ENCODE measurements around the gene MPRIP. TPM values are rescaled to one million over a fixed set of nuclear protein-coding genes. Genes with fewer than 3 reads are reported as not detected.

MPRIP gene
- total RNA-seq, 1 experiment from 2014 or later, result 132 TPM

- WGBS (ENCODE audit: extremely low coverage, insufficient read length, low lambda C conversion rate), result no CpG with 5 or more reads among the region's 5 CpGs
- Histone ChIP-seq H4K20me1 (ENCODE audit: control insufficient read depth, insufficient read depth, insufficient read length) (no peaks in the 10 kb centered on the region), H3K14ac (ENCODE audit: insufficient read depth, low read length) (no peak overlapping the region), H2AFZ (ENCODE audit: low read length) (no peak overlapping the region), H3K23ac (ENCODE audit: insufficient read length, low read depth, low read length) (no peak overlapping the region), H3T11ph (ENCODE audit: low read length) (no peak overlapping the region), H3K9ac (ENCODE audit: extremely low read depth, insufficient read length, low read length) (no peak overlapping the region), H2BK120ac (ENCODE audit: low read depth, low read length, poor library complexity, severe bottlenecking) (no peak overlapping the region), H3K23me2 (ENCODE audit: insufficient read length, low read depth, low read length, poor library complexity, severe bottlenecking) (no peaks in the 10 kb centered on the region), H3K56ac (ENCODE audit: insufficient read length, low read depth, low read length) (no peak overlapping the region), H4K91ac (ENCODE audit: insufficient read length, low read depth, low read length) (no peak overlapping the region), H3K4me2 (ENCODE audit: insufficient read depth, insufficient read length, low read length) (no peak overlapping the region), H2BK5ac (ENCODE audit: insufficient read length, low read length) (no peak overlapping the region), H3K27me3 (ENCODE audit: insufficient read depth, low read length) (no peaks in the 10 kb centered on the region), H2BK15ac (ENCODE audit: low read depth, low read length) (no peak overlapping the region), H3K18ac (ENCODE audit: insufficient read length, low read depth, low read length) (no peak overlapping the region), H2BK20ac (ENCODE audit: low read depth, low read length, poor library complexity, severe bottlenecking) (no peak overlapping the region), H3K9me3 (ENCODE audit: control insufficient read depth, low read depth, low read length) (no peaks in the 10 kb centered on the region), H3K4ac (ENCODE audit: low read depth, low read length) (no peak overlapping the region), H4K8ac (replicated peaks; ENCODE audit: insufficient read length, low read depth, low read length) (no peak overlapping the region), H3K79me1 (ENCODE audit: insufficient read depth, low read depth, low read length, poor library complexity, severe bottlenecking) (peaks cover 3% of the 10 kb centered on the region), H2AK5ac (ENCODE audit: insufficient read length, low read length) (no peak overlapping the region), H2BK12ac (ENCODE audit: insufficient read length, low read depth, low read length) (no peak overlapping the region), H3K79me2 (ENCODE audit: insufficient read depth, low read length) (no peaks in the 10 kb centered on the region; the same call in 1 of the 2 replicates), H4K5ac (ENCODE audit: insufficient read length, low read depth, low read length) (no peak overlapping the region), H3K27ac (ENCODE audit: insufficient read length, low read depth, low read length) (no peak overlapping the region), H3K4me1 (ENCODE audit: insufficient read depth, low read length) (no peaks in the 10 kb centered on the region)
- DNase-seq, result no peak
- Mint-ChIP-seq H3K9me3 (no peaks in the 10 kb centered on the region), H3K4me1 (peaks cover 4 to 6% of the 10 kb centered on the region in 2 experiments), H3K27me3 (ENCODE audit: low read depth) (no peaks in the 10 kb centered on the region), H3K27ac (peak overlapping the region in 1 of 3 experiments; percentile 7; a peak in 1 of 7 replicates), H3K36me3 (ENCODE audit: insufficient read depth in 1 of 3, low read depth in 3 of 3) (peaks cover 7 to 30% (median 20%) of the 10 kb centered on the region in 3 experiments), H3K4me3 (no peak overlapping the region)
- no peak for TF ChIP-seq CTCF (conservative IDR thresholded peaks at IDR 0.05)
These were observed 33.8 kb downstream of the MPRIP start for GRCh38 chr17:17076066-17076465.

Measured in H9 (cell line).